ENCODE measurements around the gene STK16.
A peak's percentile ranks its signal among the peaks of the same experiment; 100 is the strongest.

STK16 gene

GRCh38 chr2:219205165-219205538 lies 40.1 kb upstream of the STK16 start:
- DNase-seq (ENCODE audit: low read depth) = no peak
- no peak overlapping the region for H3K4me3 ChIP-seq (replicated peaks; ENCODE audit: low read depth, low read length)
- no peak for TF ChIP-seq CTCF (IDR thresholded peaks at IDR 0.05; ENCODE audit: low read length, missing control alignments)

DNA sequence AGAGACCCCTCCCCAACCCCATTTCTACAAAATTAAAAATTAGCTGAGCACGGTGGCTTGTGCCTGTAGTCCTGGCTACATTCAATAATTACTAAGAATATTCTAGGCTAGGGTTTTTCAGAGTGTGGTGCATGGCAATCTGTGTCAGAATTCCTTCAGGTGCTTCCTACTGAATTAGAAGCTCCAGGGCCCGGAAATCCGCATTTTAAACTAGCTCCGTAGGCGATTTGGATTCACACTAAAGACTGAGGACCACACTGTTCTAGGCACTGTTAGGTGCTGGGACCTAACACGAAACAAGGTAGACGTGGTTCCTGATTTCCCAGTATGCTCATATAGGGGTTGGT lies 39.3 kb upstream of the STK16 start:
- no peak for DNase-seq (ENCODE audit: low read depth)
- peak overlapping the region; percentile 73 for H3K4me3 ChIP-seq (replicated peaks; ENCODE audit: low read depth, low read length)
- TF ChIP-seq CTCF (IDR thresholded peaks at IDR 0.05; ENCODE audit: low read length, missing control alignments) = no peak

DNA sequence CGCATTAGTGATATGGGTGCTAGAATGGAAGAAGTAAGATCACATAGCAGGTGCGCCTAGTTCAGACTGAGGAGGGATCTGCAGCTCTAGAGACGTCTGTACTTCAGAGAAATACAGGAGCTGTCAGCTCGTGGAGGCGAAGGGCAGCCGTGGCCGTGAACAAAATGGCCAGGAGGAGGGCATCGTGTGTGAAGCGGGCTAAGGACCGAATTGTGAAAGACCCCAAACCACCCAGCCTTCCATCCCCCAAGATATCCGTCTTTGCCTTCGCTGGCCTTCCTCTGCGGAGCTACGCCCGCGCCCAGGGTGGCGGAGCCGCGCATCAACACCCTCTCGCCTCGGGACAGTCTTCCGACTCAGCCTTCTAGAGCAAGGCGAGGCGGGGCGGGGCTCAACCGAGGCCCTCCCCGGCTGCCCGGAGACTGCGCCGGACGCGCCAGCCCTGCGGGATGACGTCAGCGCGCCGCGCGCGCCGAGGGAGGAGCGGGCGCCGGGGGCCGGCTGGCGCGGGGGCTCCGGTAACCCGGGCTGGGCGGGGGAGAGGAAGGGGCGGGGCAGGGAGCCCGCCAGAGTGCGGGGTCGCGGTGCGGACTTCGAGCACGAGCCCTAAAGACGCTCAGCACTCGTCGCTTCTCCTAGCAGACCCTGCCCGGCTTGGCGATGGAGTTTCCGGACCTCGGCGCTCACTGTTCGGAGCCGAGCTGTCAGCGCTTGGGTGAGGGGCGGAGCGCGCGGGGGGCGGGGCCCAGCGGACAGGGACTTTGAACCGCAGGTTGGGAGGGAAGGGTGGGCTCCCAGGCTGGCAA lies 38.7 kb upstream of the STK16 start, which contains the start of gene ZFAND2B:
ZFAND2B (plus strand) TSS at position 455 of the 806 bp plus-strand sequence; CDS start at position 661, 206 bp downstream.
- TF ChIP-seq CTCF (IDR thresholded peaks at IDR 0.05; ENCODE audit: low read length, missing control alignments) = peak; percentile 1
- peak within 1 kb of the TSS; percentile 73 for H3K4me3 ChIP-seq (replicated peaks; ENCODE audit: low read depth, low read length)
- peak; percentile 92 for DNase-seq (ENCODE audit: low read depth)

- no peak for TF ChIP-seq CTCF (IDR thresholded peaks at IDR 0.05; ENCODE audit: low read length, missing control alignments)
- no peak for DNase-seq (ENCODE audit: low read depth)
- H3K4me3 ChIP-seq (replicated peaks; ENCODE audit: low read depth, low read length) = peak overlapping the region; percentile 73
Observed at GRCh38 chr2:219207134-219207883, 38.0 kb upstream of the STK16 start.

DNA sequence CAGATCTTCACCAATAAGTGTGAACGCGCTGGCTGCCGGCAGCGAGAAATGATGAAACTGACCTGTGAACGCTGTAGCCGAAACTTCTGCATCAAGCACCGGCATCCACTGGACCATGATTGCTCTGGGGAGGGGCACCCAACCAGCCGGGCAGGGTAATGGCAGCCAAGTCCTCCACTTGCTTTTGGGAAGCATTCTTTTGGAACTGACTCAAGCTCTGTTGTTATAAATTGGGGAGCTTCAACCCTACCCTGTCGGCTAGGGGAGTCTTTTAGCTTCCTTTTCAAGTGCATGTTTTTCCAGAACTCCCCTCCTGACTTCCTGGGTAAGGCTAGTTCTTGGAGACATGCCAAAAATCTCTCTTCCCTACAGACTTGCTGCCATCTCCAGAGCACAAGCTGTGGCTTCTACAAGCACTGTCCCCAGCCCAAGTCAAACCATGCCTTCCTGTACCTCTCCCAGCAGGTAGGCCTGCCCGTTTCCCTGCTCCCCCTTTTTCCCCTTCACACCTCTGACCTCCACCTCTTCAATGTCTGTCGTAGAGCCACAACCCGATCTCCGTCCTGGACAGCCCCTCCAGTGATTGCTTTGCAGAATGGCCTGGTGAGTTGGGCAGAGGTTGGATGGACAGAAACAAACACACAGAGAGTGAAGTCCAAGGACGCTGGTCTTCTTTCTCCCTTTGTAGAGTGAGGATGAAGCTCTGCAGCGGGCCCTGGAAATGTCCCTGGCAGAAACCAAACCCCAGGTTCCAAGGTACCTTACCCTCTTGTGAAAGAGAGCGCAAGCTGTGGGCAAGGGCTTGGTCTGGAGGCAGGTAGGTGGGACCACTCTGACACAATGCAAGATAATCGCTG lies 37.2 kb upstream of the STK16 start:
- peak; percentile 60 for DNase-seq (ENCODE audit: low read depth)
- TF ChIP-seq CTCF (IDR thresholded peaks at IDR 0.05; ENCODE audit: low read length, missing control alignments) = no peak
- H3K4me3 ChIP-seq (replicated peaks; ENCODE audit: low read depth, low read length) = peak overlapping the region; percentile 73

DNA sequence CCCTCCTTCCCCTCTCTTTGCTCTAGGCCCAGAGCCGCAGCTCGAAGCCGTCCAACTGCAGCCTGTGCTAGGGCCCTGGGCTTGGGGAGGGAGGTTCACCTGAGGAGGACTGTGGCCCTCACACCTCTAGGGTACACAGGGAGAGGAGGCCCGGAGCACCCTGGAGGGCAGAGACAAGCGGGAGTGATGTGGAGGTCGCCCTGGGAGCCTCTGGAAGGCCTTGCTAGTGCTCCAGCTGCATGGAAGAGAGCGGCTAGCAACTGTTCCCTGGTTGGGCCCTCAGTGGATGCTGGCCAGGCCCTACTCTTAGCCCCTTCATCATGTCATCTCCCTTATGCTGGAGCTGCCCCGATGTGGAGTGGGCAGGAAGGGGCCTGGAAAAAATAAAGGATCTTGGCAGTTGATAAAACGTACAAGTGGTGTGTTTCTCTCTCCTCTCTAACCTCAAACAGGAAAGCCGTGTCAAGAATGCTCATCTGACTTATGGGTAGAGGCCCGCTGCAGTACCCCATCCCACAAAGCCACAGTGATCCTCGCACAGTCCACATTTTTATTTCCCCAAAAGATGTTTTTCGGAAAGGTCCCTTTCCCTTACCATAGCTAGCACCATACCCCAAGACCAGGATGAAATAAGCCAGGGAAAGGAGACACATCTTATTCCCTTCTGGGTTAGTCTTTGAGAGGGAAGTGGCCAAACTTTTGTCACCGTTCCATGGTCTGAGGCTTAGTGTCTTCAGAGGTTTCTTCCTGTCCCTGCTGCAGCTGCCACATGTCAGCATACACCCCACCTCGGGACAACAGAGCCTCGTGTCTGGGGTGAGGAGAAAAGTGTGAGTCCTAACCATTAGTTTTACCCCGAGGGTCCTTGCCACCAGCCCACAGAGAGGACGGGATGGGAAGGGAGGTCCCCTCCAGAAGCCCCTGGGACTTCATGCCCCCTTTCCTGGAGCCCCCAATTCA lies 35.8 kb upstream of the STK16 start:
- H3K4me3 ChIP-seq (replicated peaks; ENCODE audit: low read depth, low read length) = no peak overlapping the region
- no peak for DNase-seq (ENCODE audit: low read depth)
- TF ChIP-seq CTCF (IDR thresholded peaks at IDR 0.05; ENCODE audit: low read length, missing control alignments) = no peak

Data from fibroblast of pulmonary artery (primary cell).